Measurements from ENCODE around the gene GPR84. TPM values are rescaled to one million over a fixed set of nuclear protein-coding genes. Genes with fewer than 3 reads are reported as not detected.
"Not testable (repeated sequence)": the region's sequence is repeated elsewhere in the genome, so short reads cannot be mapped to it uniquely, and the experiment has no call there.

The GPR84 gene
- total RNA-seq, 1 donor = not detected

DNA sequence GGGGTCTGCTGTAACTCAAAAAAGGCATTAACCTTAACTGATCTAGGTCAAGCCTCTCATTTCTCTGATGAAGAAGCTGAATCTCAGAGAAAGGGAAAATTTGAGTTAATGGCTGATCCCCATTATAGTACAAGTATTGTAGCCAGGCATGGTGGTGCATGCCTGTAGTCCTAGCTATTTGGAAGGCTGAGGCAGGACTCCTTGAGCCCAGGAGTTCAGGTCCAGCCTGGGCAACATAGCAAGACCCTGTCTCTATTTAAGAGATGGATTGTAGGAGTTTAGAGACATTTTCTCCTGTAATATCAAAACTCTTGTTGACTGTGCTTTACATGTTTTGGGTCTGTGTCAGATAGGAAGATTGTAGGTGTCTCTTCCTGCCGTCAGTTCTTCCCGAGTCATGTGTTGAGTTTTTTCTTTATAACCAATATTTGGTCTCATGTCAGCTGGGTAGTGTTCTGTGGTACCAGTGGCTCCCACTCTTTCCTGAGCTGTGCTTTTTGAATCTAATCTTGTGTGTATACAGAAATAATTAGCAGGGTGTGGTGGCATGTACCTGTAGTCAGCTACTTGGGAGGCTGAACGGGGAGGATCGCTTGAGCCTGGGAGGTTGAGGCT is 30.8 kb downstream of the GPR84 start:
- DNase-seq (ENCODE audit: low read depth) = no peak
- H3K4me3 ChIP-seq (ENCODE audit: low read depth, low read length) = no peak overlapping the region
- TF ChIP-seq, protein P1, sequence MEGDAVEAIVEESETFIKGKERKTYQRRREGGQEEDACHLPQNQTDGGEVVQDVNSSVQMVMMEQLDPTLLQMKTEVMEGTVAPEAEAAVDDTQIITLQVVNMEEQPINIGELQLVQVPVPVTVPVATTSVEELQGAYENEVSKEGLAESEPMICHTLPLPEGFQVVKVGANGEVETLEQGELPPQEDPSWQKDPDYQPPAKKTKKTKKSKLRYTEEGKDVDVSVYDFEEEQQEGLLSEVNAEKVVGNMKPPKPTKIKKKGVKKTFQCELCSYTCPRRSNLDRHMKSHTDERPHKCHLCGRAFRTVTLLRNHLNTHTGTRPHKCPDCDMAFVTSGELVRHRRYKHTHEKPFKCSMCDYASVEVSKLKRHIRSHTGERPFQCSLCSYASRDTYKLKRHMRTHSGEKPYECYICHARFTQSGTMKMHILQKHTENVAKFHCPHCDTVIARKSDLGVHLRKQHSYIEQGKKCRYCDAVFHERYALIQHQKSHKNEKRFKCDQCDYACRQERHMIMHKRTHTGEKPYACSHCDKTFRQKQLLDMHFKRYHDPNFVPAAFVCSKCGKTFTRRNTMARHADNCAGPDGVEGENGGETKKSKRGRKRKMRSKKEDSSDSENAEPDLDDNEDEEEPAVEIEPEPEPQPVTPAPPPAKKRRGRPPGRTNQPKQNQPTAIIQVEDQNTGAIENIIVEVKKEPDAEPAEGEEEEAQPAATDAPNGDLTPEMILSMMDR (IDR thresholded peaks at IDR 0.05; ENCODE audit: insufficient read depth, low read depth, low read length) = no peak

DNA sequence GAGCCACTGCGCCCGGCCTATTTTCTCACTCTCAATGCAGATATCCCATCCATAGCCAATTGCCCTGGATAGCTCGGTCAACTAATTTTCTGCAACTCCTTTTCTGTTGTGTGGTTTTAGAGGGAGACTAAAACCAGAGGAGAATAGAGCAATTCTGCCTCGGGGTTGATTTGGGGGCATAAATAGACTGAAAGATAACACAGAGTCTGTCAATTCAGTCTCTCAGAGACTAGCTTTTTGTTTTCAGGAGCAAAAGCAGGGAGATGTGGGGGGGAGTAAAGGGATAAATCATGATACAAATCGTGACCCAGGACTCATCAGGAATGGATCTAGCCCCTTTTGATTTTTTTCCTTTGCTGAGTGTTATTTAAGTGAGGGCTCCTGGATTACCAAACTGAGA is 32.8 kb downstream of the GPR84 start:
- TF ChIP-seq, protein P1 (IDR thresholded peaks at IDR 0.05; ENCODE audit: insufficient read depth, low read depth, low read length) = no peak
- no peak overlapping the region for H3K4me3 ChIP-seq (ENCODE audit: low read depth, low read length)
- no peak for DNase-seq (ENCODE audit: low read depth)

DNA sequence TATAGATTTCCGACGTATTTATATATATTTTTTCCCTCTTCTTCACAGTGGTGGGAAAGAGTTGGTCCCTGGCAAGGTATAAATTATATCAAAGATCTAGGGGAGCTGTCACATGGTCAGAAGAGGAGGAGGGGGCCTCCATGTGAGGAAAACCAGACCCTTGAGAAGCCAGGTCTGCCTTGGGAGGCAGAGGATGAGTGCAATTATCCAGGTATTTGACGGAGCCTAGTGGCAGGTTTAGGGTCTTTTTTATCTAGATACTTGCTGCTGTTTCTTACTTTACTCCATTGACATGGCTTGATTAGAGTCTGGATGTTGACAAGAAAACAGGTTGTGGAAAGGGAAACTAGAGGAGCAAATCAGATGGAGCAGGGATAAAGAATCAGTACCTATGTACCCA is 33.8 kb downstream of the GPR84 start:
- H3K4me3 ChIP-seq (ENCODE audit: low read depth, low read length) = no peak overlapping the region
- no peak for DNase-seq (ENCODE audit: low read depth)
- TF ChIP-seq, protein P1 (IDR thresholded peaks at IDR 0.05; ENCODE audit: insufficient read depth, low read depth, low read length) = no peak

DNA sequence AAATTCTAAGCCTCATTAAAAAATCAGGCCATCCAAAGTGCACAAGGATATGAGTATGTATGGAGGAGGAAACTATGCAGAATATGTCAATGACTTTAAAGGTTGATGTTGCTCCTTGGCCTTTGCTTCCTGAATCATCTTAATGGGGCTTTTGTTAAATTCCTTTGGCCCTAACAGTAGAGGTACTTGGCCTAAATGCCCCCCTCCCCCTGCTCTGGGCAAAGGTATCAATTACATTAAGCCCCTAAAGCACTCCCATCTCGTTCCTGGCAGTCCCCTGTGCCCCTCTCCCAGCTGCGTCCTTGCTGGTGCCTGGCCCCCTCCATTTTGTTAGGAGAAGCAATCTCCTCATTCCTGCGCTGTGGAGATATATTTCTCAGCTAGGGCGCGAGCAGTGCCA is 34.5 kb downstream of the GPR84 start:
- no peak overlapping the region for H3K4me3 ChIP-seq (ENCODE audit: low read depth, low read length)
- TF ChIP-seq, protein P1 (IDR thresholded peaks at IDR 0.05; ENCODE audit: insufficient read depth, low read depth, low read length) = no peak
- DNase-seq (ENCODE audit: low read depth) = no peak

DNA sequence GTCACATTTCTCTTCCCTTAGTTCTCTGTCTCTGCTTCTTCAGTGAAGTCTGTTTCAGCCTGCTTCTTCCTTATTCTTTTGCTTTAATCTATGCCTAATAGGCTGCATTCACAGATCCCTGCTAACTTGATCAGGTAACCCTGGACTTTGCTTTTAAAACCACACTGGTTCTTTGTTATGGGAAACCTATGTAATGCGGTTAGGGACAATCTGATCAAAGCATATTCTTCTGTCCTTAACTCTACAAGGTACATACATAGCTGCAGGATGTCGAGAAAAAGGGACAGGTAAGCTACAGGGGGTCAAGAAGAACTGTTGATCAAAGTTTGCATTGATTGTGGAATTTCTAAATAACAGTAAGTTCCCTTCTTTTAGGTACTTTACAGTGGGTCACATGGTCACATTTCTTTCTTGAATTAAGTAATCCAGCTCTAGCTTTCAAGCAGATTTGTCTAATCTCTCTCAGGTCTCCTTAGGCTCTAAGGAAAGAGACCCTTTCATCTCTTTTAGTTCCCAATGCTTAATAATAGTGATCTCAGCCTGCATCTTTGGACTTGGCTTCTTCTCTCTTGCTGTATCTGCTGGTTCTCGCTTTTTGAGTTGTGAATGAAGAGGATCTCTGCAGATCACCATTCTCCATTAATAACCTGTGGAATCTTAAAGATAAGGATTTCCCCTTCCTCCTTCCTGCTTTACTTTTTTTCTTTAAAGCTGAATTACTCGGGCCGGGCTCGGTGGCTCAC is 35.5 kb downstream of the GPR84 start:
- no peak for DNase-seq (ENCODE audit: low read depth)
- no peak overlapping the region for H3K4me3 ChIP-seq (ENCODE audit: low read depth, low read length)
- TF ChIP-seq, protein P1 (IDR thresholded peaks at IDR 0.05; ENCODE audit: insufficient read depth, low read depth, low read length) = no peak

DNA sequence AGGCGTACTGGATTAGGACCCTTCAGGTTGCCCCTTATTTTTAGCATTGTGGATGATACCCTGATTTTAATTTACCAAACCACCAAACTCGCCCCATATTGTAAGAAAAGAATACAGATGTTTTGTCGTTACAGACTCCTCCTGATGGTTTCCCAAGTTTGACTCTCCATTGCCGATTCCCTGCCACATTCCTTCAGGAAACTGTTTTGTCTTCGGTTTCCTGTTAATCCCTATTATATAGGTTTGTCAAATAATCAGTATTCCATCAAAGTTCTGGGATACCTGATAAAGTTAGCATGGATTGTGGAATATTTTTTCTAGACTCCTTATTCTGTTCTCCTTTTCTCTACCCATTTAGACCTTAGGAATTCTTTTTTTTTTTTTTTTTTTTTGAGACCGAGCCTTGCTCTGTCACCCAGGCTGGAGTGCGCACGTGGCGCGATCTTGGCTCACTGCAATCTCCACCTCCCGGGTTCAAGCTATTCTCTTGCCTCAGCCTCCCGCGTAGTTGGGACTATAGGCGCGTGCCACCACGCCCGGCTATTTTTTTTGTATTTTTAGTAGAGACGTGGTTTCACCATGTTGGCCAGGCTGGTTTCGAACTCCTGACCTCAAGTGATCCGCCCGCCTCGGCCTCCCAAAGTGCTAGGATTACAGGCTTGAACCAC is 38.7 kb downstream of the GPR84 start:
- DNase-seq (ENCODE audit: low read depth) = not testable (repeated sequence)
- peak overlapping the region; percentile 98 for H3K4me3 ChIP-seq (ENCODE audit: low read depth, low read length)
